Neural crest cell (in vitro differentiated cells): ENCODE measurements around the gene ASB3. TPM values are rescaled to one million over a fixed set of nuclear protein-coding genes. Genes with fewer than 3 reads are reported as not detected.

Experiments
- DNase-seq: peaks from one replicate; pipeline ENCODE4 v3.0.0; 2021; ENCODE audit warnings: low read depth, mixed read lengths, low spot score
- H3K27ac Mint-ChIP-seq: one replicate; pipeline ENCODE4 v1.8.0; 2021; ENCODE audit warnings: mild to moderate bottlenecking, mixed read lengths; ENCODE audit not compliant: unreplicated experiment
- H3K27me3 Mint-ChIP-seq: 2 replicates; pipeline ENCODE4 v1.8.0; 2021; ENCODE audit warnings: low read depth, mild to moderate bottlenecking, mixed read lengths
- H3K36me3 Mint-ChIP-seq: 2 replicates; pipeline ENCODE4 v1.8.0; 2021; ENCODE audit warnings: low read depth, mild to moderate bottlenecking, mixed read lengths
- H3K4me1 Mint-ChIP-seq: 2 replicates; pipeline ENCODE4 v1.8.0; 2021; ENCODE audit warnings: mixed read lengths
- H3K4me3 Mint-ChIP-seq: one replicate; pipeline ENCODE4 v1.8.0; 2021; ENCODE audit warnings: mild to moderate bottlenecking, mixed read lengths
- H3K9me3 Mint-ChIP-seq: 2 replicates; pipeline ENCODE4 v1.8.0; 2021; ENCODE audit warnings: mixed read lengths
- CTCF ChIP-seq: fragments of 200-600 bp; sonication (generic); conservative IDR thresholded peaks from 2 replicates; pipeline ENCODE4 v1.5.0; 2021; ENCODE audit warnings: antibody characterized with exemption, mild to moderate bottlenecking
- total RNA-seq: library from RNA; stranded (reverse); gene quantifications from 2 replicates; pipeline ENCODE4 v1.2.1, GENCODE V29; 2021

The ASB3 gene
- total RNA-seq, 1 donor from 2014 or later, result 36.8 TPM

GRCh38 chr2:53752385-53752784 lies 34.4 kb downstream of the ASB3 start:
- no peaks in the 10 kb centered on the region for H3K9me3 Mint-ChIP-seq
- no peak overlapping the region for H3K4me3 Mint-ChIP-seq
- no peak for TF ChIP-seq CTCF
- no peak for DNase-seq
- no peaks in the 10 kb centered on the region for H3K4me1 Mint-ChIP-seq
- H3K27me3 Mint-ChIP-seq, result no peaks in the 10 kb centered on the region
- H3K27ac Mint-ChIP-seq, result no peak overlapping the region
- peaks cover 21% of the 10 kb centered on the region for H3K36me3 Mint-ChIP-seq

- no peak overlapping the region for H3K27ac Mint-ChIP-seq
- H3K36me3 Mint-ChIP-seq, result peaks cover 19% of the 10 kb centered on the region
- no peak for TF ChIP-seq CTCF
- H3K4me1 Mint-ChIP-seq, result no peaks in the 10 kb centered on the region
- no peak for DNase-seq
- H3K9me3 Mint-ChIP-seq, result no peaks in the 10 kb centered on the region
- no peaks in the 10 kb centered on the region for H3K27me3 Mint-ChIP-seq
- H3K4me3 Mint-ChIP-seq, result no peak overlapping the region
These were observed 35.0 kb downstream of the ASB3 start for GRCh38 chr2:53751728-53752127.

DNA sequence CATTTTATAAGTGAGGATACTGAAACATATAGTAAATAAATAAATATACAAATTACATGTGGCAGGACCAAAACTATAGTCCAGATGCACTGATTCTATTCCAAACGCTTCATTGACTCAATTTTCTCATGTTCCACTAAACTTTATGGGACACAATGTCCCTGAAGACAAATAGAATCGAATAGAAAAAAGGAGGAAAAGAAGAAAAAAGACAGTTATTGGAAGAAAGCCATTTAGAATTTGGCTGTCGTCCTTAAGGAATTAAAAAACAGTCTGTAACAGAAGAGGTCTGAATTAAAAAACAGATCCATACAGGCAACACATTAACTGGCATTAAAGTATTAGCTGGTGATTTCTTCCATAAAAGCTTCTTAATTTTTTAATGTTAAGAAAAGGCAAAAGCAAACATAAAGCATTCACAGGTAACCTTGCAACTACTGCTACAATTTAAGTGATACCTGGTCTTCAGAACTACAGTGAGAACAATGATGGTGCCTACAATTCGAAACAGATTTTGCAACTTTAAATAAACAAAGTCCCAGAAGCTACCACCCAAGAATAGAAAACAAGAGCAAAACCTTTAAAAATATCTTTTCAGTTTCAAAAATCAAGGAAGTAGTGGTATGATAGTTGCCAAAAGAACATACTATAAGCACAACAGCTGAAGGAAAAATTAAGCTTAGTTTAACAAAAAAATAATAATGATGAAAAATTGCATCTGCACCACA lies 36.5 kb downstream of the ASB3 start:
- no peak overlapping the region for H3K4me3 Mint-ChIP-seq
- no peak overlapping the region for H3K27ac Mint-ChIP-seq
- DNase-seq, result no peak
- peaks cover 13% of the 10 kb centered on the region for H3K36me3 Mint-ChIP-seq
- H3K27me3 Mint-ChIP-seq, result no peaks in the 10 kb centered on the region
- no peaks in the 10 kb centered on the region for H3K4me1 Mint-ChIP-seq
- TF ChIP-seq CTCF, result no peak
- no peaks in the 10 kb centered on the region for H3K9me3 Mint-ChIP-seq

GRCh38 chr2:53744395-53745065 lies 42.2 kb downstream of the ASB3 start:
- peaks cover 14% of the 10 kb centered on the region for H3K36me3 Mint-ChIP-seq
- no peak for DNase-seq
- no peak overlapping the region for H3K27ac Mint-ChIP-seq
- no peak for TF ChIP-seq CTCF
- no peak overlapping the region for H3K4me3 Mint-ChIP-seq
- no peaks in the 10 kb centered on the region for H3K27me3 Mint-ChIP-seq
- H3K9me3 Mint-ChIP-seq, result no peaks in the 10 kb centered on the region
- peaks cover 24% of the 10 kb centered on the region for H3K4me1 Mint-ChIP-seq

- TF ChIP-seq CTCF, result peak; percentile 70
- H3K9me3 Mint-ChIP-seq, result no peaks in the 10 kb centered on the region
- no peak overlapping the region for H3K27ac Mint-ChIP-seq
- H3K36me3 Mint-ChIP-seq, result peaks cover 14% of the 10 kb centered on the region
- H3K4me1 Mint-ChIP-seq, result peaks cover 24% of the 10 kb centered on the region
- no peak overlapping the region for H3K4me3 Mint-ChIP-seq
- no peaks in the 10 kb centered on the region for H3K27me3 Mint-ChIP-seq
- DNase-seq, result no peak
These were observed 46.6 kb downstream of the ASB3 start for GRCh38 chr2:53740170-53740569.
